WERI-Rb-1 (cell line): ENCODE results near the gene NBR1.
"Not testable (repeated sequence)": the region's sequence is repeated elsewhere in the genome, so short reads cannot be mapped to it uniquely, and the experiment has no call there.

Source experiments
- DNase-seq: peaks from one replicate; pipeline ENCODE4 v3.0.0-alpha.2; 2020
- H3K27ac ChIP-seq: fragments of 250-450 bp; sonication (Bioruptor Pico); 2 replicates; pipeline ENCODE4 v1.5.1; 2020; ENCODE audit warnings: mild to moderate bottlenecking, moderate library complexity
- H3K27me3 ChIP-seq: fragments of 250-450 bp; sonication (Bioruptor Pico); 2 replicates; pipeline ENCODE4 v1.5.1; 2021; ENCODE audit warnings: mild to moderate bottlenecking, low read depth, moderate library complexity; ENCODE audit not compliant: insufficient read depth, severe bottlenecking
- H3K36me3 ChIP-seq: fragments of 250-450 bp; sonication (Bioruptor Pico); 2 replicates; pipeline ENCODE4 v1.5.1; 2020; ENCODE audit warnings: mild to moderate bottlenecking, moderate library complexity
- H3K4me3 ChIP-seq: 2 replicates; pipeline ENCODE4 v1.5.1; 2011; ENCODE audit warnings: low read depth, mild to moderate bottlenecking, control low read depth, low read length
- H3K9me3 ChIP-seq: fragments of 250-450 bp; sonication (Bioruptor Pico); 2 replicates; pipeline ENCODE4 v1.5.1; 2021; ENCODE audit warnings: mild to moderate bottlenecking, moderate library complexity; ENCODE audit not compliant: severe bottlenecking

The NBR1 gene

DNA sequence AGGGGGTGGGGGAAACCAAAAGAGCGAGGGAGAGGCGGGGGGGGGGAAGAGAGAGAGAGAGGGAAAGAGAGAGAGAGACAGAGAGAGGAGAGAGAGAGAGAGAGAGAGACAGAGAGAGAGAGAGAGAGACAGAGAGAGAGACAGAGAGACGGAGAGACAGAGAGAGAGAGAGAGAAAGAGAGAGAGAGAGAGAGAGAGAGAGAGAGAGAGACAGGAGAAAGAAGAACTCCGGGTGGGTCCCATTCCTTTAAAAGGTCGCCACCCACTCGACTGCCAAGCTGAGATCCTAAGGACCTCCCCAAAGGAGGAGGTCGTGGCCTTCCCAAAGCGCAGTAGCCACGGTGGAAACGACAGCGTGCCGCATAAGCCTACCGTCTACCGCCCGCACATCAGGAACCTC lies 62.2 kb downstream of the NBR1 start:
- DNase-seq: not testable (repeated sequence)

DNA sequence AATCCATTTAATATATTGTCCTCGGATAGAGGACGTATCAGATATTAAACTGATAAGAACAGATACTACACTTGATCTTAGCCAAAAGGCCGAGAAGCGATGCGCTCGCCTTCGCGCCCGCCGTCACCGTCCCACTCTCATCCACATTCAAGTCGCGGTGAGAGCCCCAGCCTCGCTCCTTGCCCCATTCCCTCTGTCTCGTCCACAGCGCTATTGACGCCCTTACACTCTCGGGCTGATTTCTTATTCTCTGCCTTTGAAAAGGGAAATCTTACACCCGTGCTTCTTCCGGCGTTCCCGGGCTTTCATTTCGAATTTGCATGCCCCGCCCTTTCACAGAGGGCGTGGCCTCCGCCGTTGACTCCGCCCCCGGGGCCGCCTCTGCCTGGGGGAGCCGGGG lies 62.9 kb downstream of the NBR1 start, which contains the start of gene RNU2-1:
RNU2-1 (minus strand) TSS at position 101 of the 400 bp plus-strand sequence.
- H3K27me3 ChIP-seq, H3K4me3 ChIP-seq, H3K9me3 ChIP-seq, H3K36me3 ChIP-seq, H3K27ac ChIP-seq, DNase-seq: not testable (repeated sequence)

More for the DNA sequence above, 62.2 kb downstream of the NBR1 start:
- H3K4me3 ChIP-seq, H3K36me3 ChIP-seq, H3K9me3 ChIP-seq, H3K27ac ChIP-seq, H3K27me3 ChIP-seq: not testable (repeated sequence)

DNA sequence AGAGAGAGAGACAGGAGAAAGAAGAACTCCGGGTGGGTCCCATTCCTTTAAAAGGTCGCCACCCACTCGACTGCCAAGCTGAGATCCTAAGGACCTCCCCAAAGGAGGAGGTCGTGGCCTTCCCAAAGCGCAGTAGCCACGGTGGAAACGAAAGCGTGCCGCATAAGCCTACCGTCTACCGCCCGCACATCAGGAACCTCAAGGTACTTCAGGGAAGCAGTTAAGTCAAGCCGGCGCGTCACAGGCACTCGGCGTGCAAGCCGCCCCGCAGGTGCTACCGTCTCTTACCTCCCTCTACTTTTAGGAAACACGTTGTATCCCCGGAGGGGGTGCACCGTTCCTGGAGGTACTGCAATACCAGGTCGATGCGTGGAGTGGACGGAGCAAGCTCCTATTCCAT lies 68.6 kb downstream of the NBR1 start:
- not testable (repeated sequence) for DNase-seq, H3K27me3 ChIP-seq, H3K9me3 ChIP-seq, H3K4me3 ChIP-seq, H3K27ac ChIP-seq, H3K36me3 ChIP-seq

DNA sequence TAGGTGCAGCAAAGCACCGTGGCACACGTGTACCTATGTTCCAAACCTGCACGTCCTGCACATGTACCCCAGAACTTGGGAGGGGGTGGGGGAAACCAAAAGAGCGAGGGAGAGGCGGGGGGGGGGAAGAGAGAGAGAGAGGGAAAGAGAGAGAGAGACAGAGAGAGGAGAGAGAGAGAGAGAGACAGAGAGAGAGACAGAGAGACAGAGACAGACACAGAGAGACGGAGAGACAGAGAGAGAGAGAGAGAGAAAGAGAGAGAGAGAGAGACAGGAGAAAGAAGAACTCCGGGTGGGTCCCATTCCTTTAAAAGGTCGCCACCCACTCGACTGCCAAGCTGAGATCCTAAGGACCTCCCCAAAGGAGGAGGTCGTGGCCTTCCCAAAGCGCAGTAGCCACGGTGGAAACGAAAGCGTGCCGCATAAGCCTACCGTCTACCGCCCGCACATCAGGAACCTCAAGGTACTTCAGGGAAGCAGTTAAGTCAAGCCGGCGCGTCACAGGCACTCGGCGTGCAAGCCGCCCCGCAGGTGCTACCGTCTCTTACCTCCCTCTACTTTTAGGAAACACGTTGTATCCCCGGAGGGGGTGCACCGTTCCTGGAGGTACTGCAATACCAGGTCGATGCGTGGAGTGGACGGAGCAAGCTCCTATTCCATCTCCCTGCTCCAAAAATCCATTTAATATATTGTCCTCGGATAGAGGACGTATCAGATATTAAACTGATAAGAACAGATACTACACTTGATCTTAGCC lies 69.8 kb downstream of the NBR1 start:
- not testable (repeated sequence) for H3K36me3 ChIP-seq, H3K9me3 ChIP-seq, H3K27me3 ChIP-seq, H3K4me3 ChIP-seq, H3K27ac ChIP-seq, DNase-seq

DNA sequence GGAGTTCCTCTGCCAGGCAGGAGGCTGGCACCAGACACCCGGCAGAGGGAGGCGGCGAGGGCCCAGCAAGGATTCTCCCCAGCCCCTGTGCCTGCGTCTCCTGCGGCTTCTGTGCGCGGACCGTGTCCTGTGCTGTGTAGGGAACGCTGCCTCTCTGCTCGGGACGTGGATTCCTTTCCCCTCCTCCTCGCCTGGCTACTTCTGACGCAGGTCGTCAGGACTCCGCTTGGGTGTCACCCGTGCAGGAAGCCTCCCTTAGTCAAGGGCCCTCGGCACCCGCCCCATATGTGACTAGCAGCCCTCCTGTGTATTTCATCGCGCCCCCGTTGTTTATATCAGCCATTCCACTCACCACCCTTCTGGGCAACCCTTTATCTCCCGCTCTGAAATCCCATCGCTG lies 75.4 kb downstream of the NBR1 start:
- not testable (repeated sequence) for H3K27me3 ChIP-seq, H3K36me3 ChIP-seq, H3K9me3 ChIP-seq, DNase-seq, H3K27ac ChIP-seq, H3K4me3 ChIP-seq
